Hepatocyte (in vitro differentiated cells): Measurements from ENCODE around the gene UCP3.

Experiments
- EZH2 ChIP-seq: fragments of 200-600 bp; sonication (generic); IDR thresholded peaks from 2 replicates; pipeline ENCODE4 v1.6.1; 2016; ENCODE audit warnings: antibody characterized with exemption, mild to moderate bottlenecking, borderline replicate concordance
- EZH2phosphoT487 ChIP-seq: fragments of 200-600 bp; sonication (generic); IDR thresholded peaks from one replicate; pipeline ENCODE4 v1.6.1; 2018; ENCODE audit warnings: antibody characterized with exemption, mild to moderate bottlenecking, low read depth, moderate library complexity; ENCODE audit not compliant: unreplicated experiment, severe bottlenecking
- TF ChIP-seq, protein P1 (sequence below): fragments of 200-600 bp; sonication (generic); IDR thresholded peaks from 2 replicates; pipeline ENCODE4 v1.5.1; 2016; ENCODE audit warnings: antibody characterized with exemption, mild to moderate bottlenecking; ENCODE audit not compliant: poor library complexity

DNA sequence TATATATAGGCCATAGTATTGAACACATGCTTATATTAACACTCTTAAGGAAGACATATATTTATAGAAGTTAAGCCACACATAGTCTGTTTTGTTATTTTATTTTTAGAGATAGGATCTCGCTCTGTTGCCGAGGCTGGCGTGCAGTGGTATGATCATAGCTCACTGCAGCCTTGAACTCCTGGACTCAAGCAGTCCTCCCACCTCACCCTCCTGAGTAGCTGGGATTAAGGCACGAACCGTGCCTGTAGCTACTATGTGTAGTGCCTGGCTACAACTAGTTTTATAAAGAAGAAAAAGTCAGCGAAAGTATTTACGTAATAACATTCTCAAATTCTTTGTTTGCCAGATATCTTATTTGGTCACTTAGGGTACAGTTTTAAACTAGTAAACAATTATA, 20.7 kb downstream of the UCP3 start:
- TF ChIP-seq, protein P1, sequence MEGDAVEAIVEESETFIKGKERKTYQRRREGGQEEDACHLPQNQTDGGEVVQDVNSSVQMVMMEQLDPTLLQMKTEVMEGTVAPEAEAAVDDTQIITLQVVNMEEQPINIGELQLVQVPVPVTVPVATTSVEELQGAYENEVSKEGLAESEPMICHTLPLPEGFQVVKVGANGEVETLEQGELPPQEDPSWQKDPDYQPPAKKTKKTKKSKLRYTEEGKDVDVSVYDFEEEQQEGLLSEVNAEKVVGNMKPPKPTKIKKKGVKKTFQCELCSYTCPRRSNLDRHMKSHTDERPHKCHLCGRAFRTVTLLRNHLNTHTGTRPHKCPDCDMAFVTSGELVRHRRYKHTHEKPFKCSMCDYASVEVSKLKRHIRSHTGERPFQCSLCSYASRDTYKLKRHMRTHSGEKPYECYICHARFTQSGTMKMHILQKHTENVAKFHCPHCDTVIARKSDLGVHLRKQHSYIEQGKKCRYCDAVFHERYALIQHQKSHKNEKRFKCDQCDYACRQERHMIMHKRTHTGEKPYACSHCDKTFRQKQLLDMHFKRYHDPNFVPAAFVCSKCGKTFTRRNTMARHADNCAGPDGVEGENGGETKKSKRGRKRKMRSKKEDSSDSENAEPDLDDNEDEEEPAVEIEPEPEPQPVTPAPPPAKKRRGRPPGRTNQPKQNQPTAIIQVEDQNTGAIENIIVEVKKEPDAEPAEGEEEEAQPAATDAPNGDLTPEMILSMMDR = no peak
- TF ChIP-seq EZH2 (no peak), EZH2phosphoT487 (no peak)
